Measurements from ENCODE around the gene C2orf42. TPM values are rescaled to one million over a fixed set of nuclear protein-coding genes. Genes with fewer than 3 reads are reported as not detected.

The C2orf42 gene
- total and polyA plus RNA-seq, 4 experiments from 2014 or later: 22.4 to 47.9 (median 31.6) TPM

DNA sequence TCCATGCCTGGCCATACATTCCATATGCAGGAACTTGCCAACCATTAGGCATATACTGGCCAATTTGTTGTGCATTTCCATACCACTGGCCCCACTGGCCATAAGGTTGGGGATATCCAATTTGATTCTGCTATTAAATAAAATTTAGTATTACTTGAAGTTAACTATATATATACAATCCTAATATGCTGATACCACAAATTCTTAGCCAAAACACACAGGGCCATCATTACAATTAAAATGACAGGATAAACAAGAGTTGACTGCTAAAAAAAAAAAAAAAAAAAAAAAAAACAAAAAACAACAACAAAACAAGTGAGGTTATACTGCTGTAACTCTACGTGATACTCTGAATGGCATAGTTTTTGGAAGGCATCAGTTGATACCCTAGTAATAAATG is 23.5 kb upstream of the C2orf42 start:
- ChIA-PET POLR2A (ENCODE audit: partially characterized antibody) (interaction anchor here (1.2 kb wide), 1 partner anchor 24 kb away, joined by 4 read pairs; the partner anchor contains the start of gene C2orf42), CTCF (ENCODE audit: partially characterized antibody) (no interaction called here)
- peaks cover 4 to 20% (median 8%) of the 10 kb centered on the region in 4 donors for H3K4me1 Mint-ChIP-seq
- no peak overlapping the region for H3K4me3 Mint-ChIP-seq
- no peaks in the 10 kb centered on the region for H3K9me3 Mint-ChIP-seq
- no peaks in the 10 kb centered on the region for H3K27me3 ChIP-seq (ENCODE audit: insufficient read depth, low read length)
- H3K4me1 ChIP-seq (ENCODE audit: insufficient read depth, low read length): peaks cover 6% of the 10 kb centered on the region
- no peak overlapping the region for H3K27ac ChIP-seq (ENCODE audit: low read depth, low read length)
- H3K36me3 Mint-ChIP-seq: peaks cover 32 to 71% of the 10 kb centered on the region in 2 donors
- peak overlapping the region in 1 of 7 donors; percentile 38 for H3K27ac Mint-ChIP-seq
- no peak for DNase-seq
- intact Hi-C loops (cut with micrococcal nuclease): no loop called here
- no peaks in the 10 kb centered on the region for H3K9me3 ChIP-seq (ENCODE audit: control insufficient read depth in 1 of 2, low read length in 2 of 2)
- peaks cover 28% of the 10 kb centered on the region for H3K36me3 ChIP-seq (ENCODE audit: insufficient read depth, low read length)
- no peak overlapping the region for H3K4me3 ChIP-seq (ENCODE audit: low read length in 2 of 2)
- H3K27me3 Mint-ChIP-seq: no peaks in the 10 kb centered on the region

GRCh38 chr2:70212298-70212932 is 21.6 kb upstream of the C2orf42 start:
- H3K9me3 Mint-ChIP-seq: no peaks in the 10 kb centered on the region
- intact Hi-C loops (cut with micrococcal nuclease): no loop called here
- H3K27ac Mint-ChIP-seq: peak overlapping the region in 2 of 7 donors; percentile 2 to 36
- no peak for DNase-seq
- H3K4me3 Mint-ChIP-seq: no peak overlapping the region
- Histone ChIP-seq H3K36me3 (ENCODE audit: insufficient read depth, low read length) (peaks cover 18% of the 10 kb centered on the region), H3K9me3 (ENCODE audit: control insufficient read depth in 1 of 2, low read length in 2 of 2) (no peaks in the 10 kb centered on the region), H3K4me1 (ENCODE audit: insufficient read depth, low read length) (peaks cover 6% of the 10 kb centered on the region), H3K4me3 (ENCODE audit: low read length in 2 of 2) (no peak overlapping the region), H3K27me3 (ENCODE audit: insufficient read depth, low read length) (no peaks in the 10 kb centered on the region), H3K27ac (ENCODE audit: low read depth, low read length) (no peak overlapping the region)
- H3K27me3 Mint-ChIP-seq: no peaks in the 10 kb centered on the region
- CTCF ChIA-PET (ENCODE audit: partially characterized antibody): no interaction called here
- H3K36me3 Mint-ChIP-seq: peaks cover 17 to 55% of the 10 kb centered on the region in 2 donors
- POLR2A ChIA-PET (ENCODE audit: partially characterized antibody): no interaction called here
- H3K4me1 Mint-ChIP-seq: peaks cover 2 to 20% (median 8%) of the 10 kb centered on the region in 4 donors

GRCh38 chr2:70211595-70211994 is 20.8 kb upstream of the C2orf42 start:
- Histone ChIP-seq H3K27me3 (ENCODE audit: insufficient read depth, low read length) (no peaks in the 10 kb centered on the region), H3K36me3 (ENCODE audit: insufficient read depth, low read length) (peaks cover 15% of the 10 kb centered on the region), H3K4me3 (ENCODE audit: low read length in 2 of 2) (no peak overlapping the region), H3K27ac (ENCODE audit: low read depth, low read length) (no peak overlapping the region), H3K9me3 (ENCODE audit: control insufficient read depth in 1 of 2, low read length in 2 of 2) (no peaks in the 10 kb centered on the region), H3K4me1 (ENCODE audit: insufficient read depth, low read length) (peaks cover 6% of the 10 kb centered on the region)
- no peak for DNase-seq
- peaks cover 2 to 20% (median 8%) of the 10 kb centered on the region in 4 donors for H3K4me1 Mint-ChIP-seq
- POLR2A ChIA-PET (ENCODE audit: partially characterized antibody): interaction anchor here (1.6 kb wide), 1 partner anchor 68 kb away, joined by 5 read pairs; no protein-coding TSS in a partner anchor
- no peaks in the 10 kb centered on the region for H3K27me3 Mint-ChIP-seq
- H3K36me3 Mint-ChIP-seq: peaks cover 14 to 52% of the 10 kb centered on the region in 2 donors
- CTCF ChIA-PET (ENCODE audit: partially characterized antibody): no interaction called here
- no peak overlapping the region for H3K4me3 Mint-ChIP-seq
- no peaks in the 10 kb centered on the region for H3K9me3 Mint-ChIP-seq
- intact Hi-C loops (cut with micrococcal nuclease): no loop called here
- peak overlapping the region in 3 of 7 donors; percentile 42 to 73 (median 62) for H3K27ac Mint-ChIP-seq

DNA sequence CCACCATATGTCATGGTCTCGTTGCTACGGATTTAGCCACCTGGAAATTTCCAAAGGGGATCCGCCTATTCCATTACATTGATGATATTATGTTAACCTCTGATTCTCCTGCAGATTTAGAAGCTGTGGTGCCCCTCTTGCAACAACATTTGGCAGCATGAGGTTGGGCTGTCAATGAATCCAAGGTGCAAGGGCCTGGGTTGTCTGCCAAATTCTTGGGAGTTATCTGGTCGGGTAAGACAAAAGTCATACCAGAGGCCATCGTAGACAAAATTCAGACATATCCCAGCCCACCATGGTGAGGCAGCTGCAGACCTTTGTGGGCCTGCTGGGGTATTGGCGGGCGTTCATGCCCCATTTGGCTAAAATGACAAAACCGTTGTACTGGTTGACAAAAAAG is 13.6 kb upstream of the C2orf42 start:
- H3K4me3 Mint-ChIP-seq: no peak overlapping the region
- ChIA-PET CTCF (ENCODE audit: partially characterized antibody) (no interaction called here), POLR2A (ENCODE audit: partially characterized antibody) (no interaction called here)
- H3K9me3 Mint-ChIP-seq: no peaks in the 10 kb centered on the region
- H3K27ac Mint-ChIP-seq: no peak overlapping the region
- no peak overlapping the region for H3K4me3 ChIP-seq (ENCODE audit: low read length in 2 of 2)
- H3K36me3 ChIP-seq (ENCODE audit: insufficient read depth, low read length): no peaks in the 10 kb centered on the region
- H3K9me3 ChIP-seq (ENCODE audit: control insufficient read depth in 1 of 2, low read length in 2 of 2): no peaks in the 10 kb centered on the region
- H3K36me3 Mint-ChIP-seq: no peaks in the 10 kb centered on the region
- H3K27me3 ChIP-seq (ENCODE audit: insufficient read depth, low read length): no peaks in the 10 kb centered on the region
- H3K4me1 Mint-ChIP-seq: no peaks in the 10 kb centered on the region
- no peaks in the 10 kb centered on the region for H3K4me1 ChIP-seq (ENCODE audit: insufficient read depth, low read length)
- H3K27me3 Mint-ChIP-seq: no peaks in the 10 kb centered on the region
- intact Hi-C loops (cut with micrococcal nuclease): no loop called here
- H3K27ac ChIP-seq (ENCODE audit: low read depth, low read length): no peak overlapping the region
- no peak for DNase-seq

GRCh38 chr2:70203086-70203485 is 12.3 kb upstream of the C2orf42 start:
- Mint-ChIP-seq H3K27me3 (no peaks in the 10 kb centered on the region), H3K36me3 (no peaks in the 10 kb centered on the region), H3K27ac (no peak overlapping the region), H3K4me1 (no peaks in the 10 kb centered on the region), H3K9me3 (no peaks in the 10 kb centered on the region), H3K4me3 (no peak overlapping the region)
- intact Hi-C loops (cut with micrococcal nuclease): no loop called here
- ChIA-PET CTCF (ENCODE audit: partially characterized antibody) (no interaction called here), POLR2A (ENCODE audit: partially characterized antibody) (no interaction called here)
- DNase-seq: no peak
- Histone ChIP-seq H3K36me3 (ENCODE audit: insufficient read depth, low read length) (no peaks in the 10 kb centered on the region), H3K27ac (ENCODE audit: low read depth, low read length) (no peak overlapping the region), H3K9me3 (ENCODE audit: control insufficient read depth in 1 of 2, low read length in 2 of 2) (no peaks in the 10 kb centered on the region), H3K4me3 (ENCODE audit: low read length in 2 of 2) (no peak overlapping the region), H3K27me3 (ENCODE audit: insufficient read depth, low read length) (no peaks in the 10 kb centered on the region), H3K4me1 (ENCODE audit: insufficient read depth, low read length) (no peaks in the 10 kb centered on the region)

GRCh38 chr2:70202236-70202806 is 11.5 kb upstream of the C2orf42 start:
- H3K27me3 Mint-ChIP-seq: no peaks in the 10 kb centered on the region
- peak overlapping the region in 1 of 7 donors; percentile 48 for H3K27ac Mint-ChIP-seq
- intact Hi-C loops (cut with micrococcal nuclease): no loop called here
- DNase-seq: no peak
- Histone ChIP-seq H3K36me3 (ENCODE audit: insufficient read depth, low read length) (no peaks in the 10 kb centered on the region), H3K9me3 (ENCODE audit: control insufficient read depth in 1 of 2, low read length in 2 of 2) (no peaks in the 10 kb centered on the region), H3K27me3 (ENCODE audit: insufficient read depth, low read length) (no peaks in the 10 kb centered on the region), H3K4me3 (ENCODE audit: low read length in 2 of 2) (no peak overlapping the region), H3K4me1 (ENCODE audit: insufficient read depth, low read length) (no peaks in the 10 kb centered on the region), H3K27ac (ENCODE audit: low read depth, low read length) (no peak overlapping the region)
- no peak overlapping the region for H3K4me3 Mint-ChIP-seq
- POLR2A ChIA-PET (ENCODE audit: partially characterized antibody): interaction anchor here (2.5 kb wide), 1 partner anchor 12 kb away, joined by 14 read pairs; the partner anchor contains the start of gene C2orf42
- CTCF ChIA-PET (ENCODE audit: partially characterized antibody): no interaction called here
- no peaks in the 10 kb centered on the region for H3K4me1 Mint-ChIP-seq
- H3K36me3 Mint-ChIP-seq: no peaks in the 10 kb centered on the region
- no peaks in the 10 kb centered on the region for H3K9me3 Mint-ChIP-seq

DNA sequence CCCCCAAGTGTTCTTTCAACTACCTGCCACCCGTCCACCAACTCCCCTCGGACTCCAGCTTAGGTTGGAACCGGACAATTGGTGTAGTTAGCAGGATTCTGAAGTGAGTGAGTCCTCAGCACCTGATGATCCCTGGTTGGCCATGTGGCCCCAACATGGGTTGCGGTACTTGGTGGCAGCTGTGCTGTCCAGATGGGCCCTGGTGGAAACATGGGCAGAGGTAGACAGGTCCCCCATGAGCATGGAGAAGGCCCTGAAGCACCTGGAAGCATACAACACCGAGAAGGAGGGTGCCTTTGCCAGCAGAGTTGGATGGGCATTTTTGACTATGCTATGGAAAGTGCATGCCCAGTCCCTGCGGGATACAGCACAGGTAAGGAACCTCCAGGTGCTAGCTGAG is 11.0 kb upstream of the C2orf42 start:
- no peak overlapping the region for H3K4me3 Mint-ChIP-seq
- ChIA-PET POLR2A (ENCODE audit: partially characterized antibody) (interaction anchor here (2.5 kb wide), 1 partner anchor 12 kb away, joined by 14 read pairs; the partner anchor contains the start of gene C2orf42), CTCF (ENCODE audit: partially characterized antibody) (interaction anchor here (1.1 kb wide), 1 partner anchor 10 kb away, joined by 4 read pairs; the partner anchor contains the start of gene C2orf42)
- H3K4me1 Mint-ChIP-seq: no peaks in the 10 kb centered on the region
- intact Hi-C loops (cut with micrococcal nuclease): no loop called here
- H3K9me3 Mint-ChIP-seq: no peaks in the 10 kb centered on the region
- Histone ChIP-seq H3K27ac (ENCODE audit: low read depth, low read length) (no peak overlapping the region), H3K36me3 (ENCODE audit: insufficient read depth, low read length) (no peaks in the 10 kb centered on the region), H3K4me1 (ENCODE audit: insufficient read depth, low read length) (no peaks in the 10 kb centered on the region), H3K4me3 (ENCODE audit: low read length in 2 of 2) (no peak overlapping the region), H3K9me3 (ENCODE audit: control insufficient read depth in 1 of 2, low read length in 2 of 2) (no peaks in the 10 kb centered on the region), H3K27me3 (ENCODE audit: insufficient read depth, low read length) (no peaks in the 10 kb centered on the region)
- no peaks in the 10 kb centered on the region for H3K36me3 Mint-ChIP-seq
- no peaks in the 10 kb centered on the region for H3K27me3 Mint-ChIP-seq
- DNase-seq: no peak
- H3K27ac Mint-ChIP-seq: no peak overlapping the region
